C1 segment of cervical spinal cord (tissue), 14 donors: ENCODE measurements around the gene SPAG16.
A peak's percentile ranks its signal among the peaks of the same experiment; 100 is the strongest.

Source experiments
- DNase-seq, 14 donors: peaks; one replicate each; lab custom pipeline; 2025; lab: John Stamatoyannopoulos, UW

The SPAG16 gene

GRCh38 chr2:214247531-214247930, 963.3 kb downstream of the SPAG16 start:
- DNase-seq, result no peak

- DNase-seq, result no peak
These were observed 970.8 kb downstream of the SPAG16 start for GRCh38 chr2:214255046-214255445.

- DNase-seq, result no peak
These were observed 977.4 kb downstream of the SPAG16 start for GRCh38 chr2:214261683-214262082.

GRCh38 chr2:214264171-214264570, 979.9 kb downstream of the SPAG16 start:
- DNase-seq, result no peak

- no peak for DNase-seq
These were observed 981.8 kb downstream of the SPAG16 start for GRCh38 chr2:214265991-214266489.

- DNase-seq, result no peak
These were observed 993.6 kb downstream of the SPAG16 start for GRCh38 chr2:214277880-214278279.

- DNase-seq, result no peak
These were observed 1001.7 kb downstream of the SPAG16 start for GRCh38 chr2:214286011-214286410.

GRCh38 chr2:214293593-214293992, 1009.3 kb downstream of the SPAG16 start:
- no peak for DNase-seq

- DNase-seq, result no peak
These were observed 1010.2 kb downstream of the SPAG16 start for GRCh38 chr2:214294426-214294825.

GRCh38 chr2:214297423-214297822, 1013.2 kb downstream of the SPAG16 start:
- no peak for DNase-seq

GRCh38 chr2:214310319-214310718, 1026.1 kb downstream of the SPAG16 start:
- DNase-seq, result no peak

- DNase-seq, result no peak
These were observed 1026.8 kb downstream of the SPAG16 start for GRCh38 chr2:214311031-214311533.

- DNase-seq, result no peak
These were observed 1027.9 kb downstream of the SPAG16 start for GRCh38 chr2:214311931-214312749.

GRCh38 chr2:214315324-214315723, 1031.1 kb downstream of the SPAG16 start:
- no peak for DNase-seq

- DNase-seq, result no peak
These were observed 1035.9 kb downstream of the SPAG16 start for GRCh38 chr2:214320211-214320610.

GRCh38 chr2:214322662-214323061, 1038.4 kb downstream of the SPAG16 start:
- DNase-seq, result peak in 1 of 14 donors; percentile 8

- no peak for DNase-seq
These were observed 1041.1 kb downstream of the SPAG16 start for GRCh38 chr2:214325404-214325803.

- peak in 12 of 14 donors; percentile 3 to 71 (median 53) for DNase-seq
These were observed 1044.7 kb downstream of the SPAG16 start for GRCh38 chr2:214328941-214329340.

- no peak for DNase-seq
These were observed 1057.4 kb downstream of the SPAG16 start for GRCh38 chr2:214341646-214342045.

GRCh38 chr2:214358506-214358905, 1074.2 kb downstream of the SPAG16 start:
- no peak for DNase-seq

- DNase-seq, result no peak
These were observed 1076.9 kb downstream of the SPAG16 start for GRCh38 chr2:214361116-214361515.

- DNase-seq, result no peak
These were observed 1081.3 kb downstream of the SPAG16 start for GRCh38 chr2:214365549-214365948.

GRCh38 chr2:214367171-214367570, 1082.9 kb downstream of the SPAG16 start:
- no peak for DNase-seq
